ENCODE results near the gene RMC1. TPM values are rescaled to one million over a fixed set of nuclear protein-coding genes. Genes with fewer than 3 reads are reported as not detected.

Gene RMC1
- total RNA-seq, 3 donors from 2014 or later = 36.3 to 47.6 (median 41.9) TPM

Other genes with a start within 250 kb of the RMC1 start
- 10 to 100 TPM; 42.9 to 55.4 (median 50.8) TPM for gene RIOK3, start 50.2 kb upstream of the RMC1 start, total RNA-seq
- 10 to 100 TPM; 15.9 to 25.4 (median 19.0) TPM for gene NPC1, start 83.0 kb downstream of the RMC1 start, total RNA-seq
- not detected for gene ANKRD29, start 159.4 kb downstream of the RMC1 start, total RNA-seq
- gene LAMA3, start 185.9 kb downstream of the RMC1 start, total RNA-seq = under 1 TPM; 0.08 to 0.20 (median 0.11) TPM